ENCODE results near the gene HOXC6.

The HOXC6 gene

DNA sequence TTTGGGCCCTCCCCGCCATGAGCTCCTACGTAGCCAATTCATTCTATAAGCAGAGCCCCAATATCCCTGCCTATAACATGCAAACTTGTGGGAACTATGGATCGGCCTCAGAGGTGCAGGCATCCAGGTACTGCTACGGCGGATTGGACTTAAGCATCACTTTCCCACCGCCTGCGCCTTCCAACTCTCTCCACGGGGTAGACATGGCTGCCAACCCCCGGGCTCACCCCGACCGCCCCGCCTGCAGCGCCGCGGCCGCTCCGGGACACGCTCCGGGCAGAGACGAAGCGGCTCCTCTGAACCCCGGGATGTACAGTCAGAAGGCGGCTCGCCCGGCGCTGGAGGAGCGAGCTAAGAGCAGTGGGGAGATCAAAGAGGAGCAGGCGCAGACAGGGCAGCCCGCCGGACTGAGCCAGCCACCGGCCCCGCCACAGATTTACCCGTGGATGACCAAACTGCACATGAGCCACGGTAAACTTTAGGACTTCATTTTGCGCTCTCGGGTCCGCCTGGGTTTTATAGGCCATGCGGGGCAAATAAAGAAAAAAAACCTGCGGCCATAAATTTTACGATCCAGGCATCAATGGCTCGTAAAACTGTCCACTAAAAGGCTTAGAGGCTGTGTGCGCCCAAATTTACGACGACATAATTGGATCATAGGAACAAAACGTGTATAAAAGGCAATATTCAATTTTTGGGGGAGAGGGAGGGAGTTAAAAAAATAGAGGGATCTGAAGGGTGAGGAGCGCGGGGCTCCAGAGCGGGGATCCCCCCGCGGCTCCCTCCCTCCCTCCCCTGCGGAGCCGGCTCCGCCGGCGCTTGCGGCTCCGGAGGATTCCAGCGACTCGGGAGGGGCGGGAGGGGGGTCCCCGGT is 5.1 kb downstream of the HOXC6 start:
- 4% methylated on average over 48 of the region's 61 CpGs for WGBS
- peak overlapping the region; percentile 67 to 99 for H3K23ac ChIP-seq (ENCODE audit: low read length in 2 of 2)
- no peak overlapping the region for H2AK5ac ChIP-seq (ENCODE audit: low read length, severe bottlenecking)
- peak overlapping the region; percentile 96 for H3K9ac ChIP-seq (ENCODE audit: low read length)
- H3K9me3 ChIP-seq (ENCODE audit: control insufficient read depth, low read length), result no peaks in the 10 kb centered on the region
- H3K36me3 ChIP-seq (ENCODE audit: control insufficient read depth in 1 of 2, insufficient read depth in 2 of 2, low read depth in 1 of 2, low read length in 2 of 2), result peaks cover 7 to 21% of the 10 kb centered on the region in 2 experiments
- H3K18ac ChIP-seq (ENCODE audit: low read depth in 1 of 2, low read length in 2 of 2), result peak overlapping the region; percentile 69 to 73
- H3K27ac ChIP-seq (ENCODE audit: low read length, poor library complexity, severe bottlenecking), result peak overlapping the region; percentile 45
- peak overlapping the region; percentile 84 for H3K4me2 ChIP-seq (ENCODE audit: low read length, poor library complexity, severe bottlenecking)
- H3K4me3 ChIP-seq (ENCODE audit: insufficient read depth in 1 of 2, low read depth in 1 of 2, low read length in 2 of 2), result peak overlapping the region; percentile 44 to 78
- peak overlapping the region in 1 of 2 experiments; percentile 21 for H2BK12ac ChIP-seq (ENCODE audit: low read length in 2 of 2)
- H3K79me1 ChIP-seq (replicated peaks; ENCODE audit: low read length, poor library complexity, severe bottlenecking), result peaks cover 21% of the 10 kb centered on the region
- no peak overlapping the region for H4K91ac ChIP-seq (ENCODE audit: low read length)
- H2BK120ac ChIP-seq (ENCODE audit: low read depth, low read length), result no peak overlapping the region
- H3K4me1 ChIP-seq (ENCODE audit: control insufficient read depth, insufficient read depth, low read depth, low read length), result peaks cover 46% of the 10 kb centered on the region
- H2BK5ac ChIP-seq (ENCODE audit: low read depth, low read length, poor library complexity, severe bottlenecking), result no peak overlapping the region
- peak overlapping the region; percentile 24 for H4K8ac ChIP-seq (ENCODE audit: low read length)
- H2AFZ ChIP-seq (ENCODE audit: low read depth, low read length), result no peak overlapping the region
- peak overlapping the region in 1 of 2 experiments; percentile 26 for H3K4ac ChIP-seq (ENCODE audit: low read depth in 1 of 2, low read length in 2 of 2)
- peak; percentile 65 for DNase-seq
- H3K14ac ChIP-seq (ENCODE audit: low read length in 2 of 2), result no peak overlapping the region
- peaks cover 0 to 4% of the 10 kb centered on the region in 2 experiments for H3K27me3 ChIP-seq (ENCODE audit: control insufficient read depth in 1 of 2, insufficient read depth in 1 of 2, low read length in 2 of 2)
- peak overlapping the region; percentile 36 for H2BK15ac ChIP-seq (ENCODE audit: low read depth, poor library complexity, severe bottlenecking)

DNA sequence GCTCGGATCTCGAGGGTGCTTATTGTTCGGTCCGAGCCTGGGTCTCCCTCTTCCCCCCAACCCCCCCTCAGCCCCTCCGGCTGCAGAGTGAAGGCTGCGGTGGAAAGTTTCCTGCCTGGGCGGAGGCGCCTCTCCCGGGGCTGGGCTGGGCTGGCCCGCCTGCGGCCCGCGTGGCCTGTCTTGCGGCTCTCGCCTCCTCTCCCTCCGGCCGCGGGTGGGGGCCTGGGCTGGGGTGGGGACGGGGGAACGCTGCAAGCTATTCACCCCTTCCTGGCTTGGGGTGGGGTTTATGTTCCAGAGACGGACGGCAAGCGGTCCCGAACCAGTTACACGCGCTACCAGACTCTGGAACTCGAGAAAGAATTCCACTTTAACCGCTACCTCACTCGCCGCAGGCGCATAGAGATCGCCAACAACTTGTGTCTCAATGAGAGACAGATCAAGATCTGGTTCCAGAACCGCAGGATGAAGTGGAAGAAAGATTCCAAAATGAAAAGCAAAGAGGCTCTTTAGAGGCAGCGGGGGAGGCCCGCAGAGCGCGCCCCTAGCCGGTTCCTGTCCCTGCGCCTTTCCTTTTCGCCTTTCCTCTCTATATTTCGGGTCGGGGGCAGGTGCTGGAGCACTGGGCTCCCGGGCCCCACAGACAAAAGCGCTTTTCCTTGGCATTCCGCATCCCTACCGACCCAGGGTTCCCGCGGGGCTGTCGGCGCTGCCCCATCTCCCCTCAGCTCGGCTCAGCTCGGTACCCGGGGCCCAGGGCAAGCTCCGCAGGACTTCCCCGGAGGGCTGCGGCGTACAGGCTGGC is 5.9 kb downstream of the HOXC6 start:
- Histone ChIP-seq H3K36me3 (ENCODE audit: control insufficient read depth in 1 of 2, insufficient read depth in 2 of 2, low read depth in 1 of 2, low read length in 2 of 2) (peaks cover 4 to 26% of the 10 kb centered on the region in 2 experiments), H3K4me3 (ENCODE audit: insufficient read depth in 1 of 2, low read depth in 1 of 2, low read length in 2 of 2) (peak overlapping the region; percentile 29 to 78), H3K27me3 (ENCODE audit: control insufficient read depth in 1 of 2, insufficient read depth in 1 of 2, low read length in 2 of 2) (peaks cover 0 to 4% of the 10 kb centered on the region in 2 experiments), H2BK15ac (ENCODE audit: low read depth, poor library complexity, severe bottlenecking) (no peak overlapping the region), H4K8ac (ENCODE audit: low read length) (peak overlapping the region; percentile 48), H3K4me1 (ENCODE audit: control insufficient read depth, insufficient read depth, low read depth, low read length) (peaks cover 49% of the 10 kb centered on the region), H3K14ac (ENCODE audit: low read length in 2 of 2) (no peak overlapping the region), H2AK5ac (ENCODE audit: low read length, severe bottlenecking) (no peak overlapping the region), H3K79me1 (replicated peaks; ENCODE audit: low read length, poor library complexity, severe bottlenecking) (peaks cover 29% of the 10 kb centered on the region), H3K9ac (ENCODE audit: low read length) (peak overlapping the region; percentile 96), H3K23ac (ENCODE audit: low read length in 2 of 2) (no peak overlapping the region), H3K9me3 (ENCODE audit: control insufficient read depth, low read length) (no peaks in the 10 kb centered on the region), H3K27ac (ENCODE audit: low read length, poor library complexity, severe bottlenecking) (no peak overlapping the region), H2BK12ac (ENCODE audit: low read length in 2 of 2) (no peak overlapping the region), H2BK5ac (ENCODE audit: low read depth, low read length, poor library complexity, severe bottlenecking) (no peak overlapping the region), H4K91ac (ENCODE audit: low read length) (no peak overlapping the region), H2AFZ (ENCODE audit: low read depth, low read length) (no peak overlapping the region), H2BK120ac (ENCODE audit: low read depth, low read length) (no peak overlapping the region), H3K4ac (ENCODE audit: low read depth in 1 of 2, low read length in 2 of 2) (no peak overlapping the region), H3K18ac (ENCODE audit: low read depth in 1 of 2, low read length in 2 of 2) (no peak overlapping the region), H3K4me2 (ENCODE audit: low read length, poor library complexity, severe bottlenecking) (peak overlapping the region; percentile 84)
- WGBS, result 36% methylated on average over 40 of the region's 57 CpGs
- DNase-seq, result peak; percentile 45

DNA sequence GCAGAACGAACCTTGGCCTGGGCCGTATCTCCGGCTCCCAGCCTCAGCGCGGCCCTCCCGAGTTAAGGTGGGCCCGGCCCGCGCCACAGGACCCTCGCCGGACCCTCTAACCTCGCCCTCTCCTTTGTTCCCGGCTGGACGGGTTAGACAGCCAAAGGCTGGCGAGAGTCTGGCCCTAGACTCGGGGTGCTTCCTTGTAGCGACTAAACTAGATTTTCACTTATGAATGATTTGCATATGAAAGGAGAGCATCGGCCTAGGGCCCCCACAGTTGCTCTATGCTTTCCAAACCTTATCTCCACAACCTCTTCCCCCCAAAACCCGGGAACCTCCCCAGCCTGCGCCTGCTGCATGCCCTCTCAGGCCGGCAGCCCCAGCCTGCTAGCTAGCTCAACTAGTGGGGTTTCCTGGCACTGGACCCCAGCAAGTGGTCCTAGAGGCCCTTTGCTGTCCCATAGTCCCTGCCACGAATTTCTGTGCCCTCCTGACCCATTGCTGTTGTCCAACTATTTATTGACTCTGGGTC is 6.6 kb downstream of the HOXC6 start:
- no peak overlapping the region for H3K4ac ChIP-seq (ENCODE audit: low read depth in 1 of 2, low read length in 2 of 2)
- peak overlapping the region; percentile 48 for H4K8ac ChIP-seq (ENCODE audit: low read length)
- H4K91ac ChIP-seq (ENCODE audit: low read length), result no peak overlapping the region
- H3K23ac ChIP-seq (ENCODE audit: low read length in 2 of 2), result no peak overlapping the region
- H3K36me3 ChIP-seq (ENCODE audit: control insufficient read depth in 1 of 2, insufficient read depth in 2 of 2, low read depth in 1 of 2, low read length in 2 of 2), result peaks cover 2 to 26% of the 10 kb centered on the region in 2 experiments
- no peak overlapping the region for H3K18ac ChIP-seq (ENCODE audit: low read depth in 1 of 2, low read length in 2 of 2)
- peaks cover 0 to 4% of the 10 kb centered on the region in 2 experiments for H3K27me3 ChIP-seq (ENCODE audit: control insufficient read depth in 1 of 2, insufficient read depth in 1 of 2, low read length in 2 of 2)
- no peak overlapping the region for H3K27ac ChIP-seq (ENCODE audit: low read length, poor library complexity, severe bottlenecking)
- H3K4me1 ChIP-seq (ENCODE audit: control insufficient read depth, insufficient read depth, low read depth, low read length), result peaks cover 51% of the 10 kb centered on the region
- H2BK15ac ChIP-seq (ENCODE audit: low read depth, poor library complexity, severe bottlenecking), result no peak overlapping the region
- H2BK120ac ChIP-seq (ENCODE audit: low read depth, low read length), result no peak overlapping the region
- peak overlapping the region in 1 of 2 experiments; percentile 78 for H3K4me3 ChIP-seq (ENCODE audit: insufficient read depth in 1 of 2, low read depth in 1 of 2, low read length in 2 of 2)
- peak overlapping the region; percentile 96 for H3K9ac ChIP-seq (ENCODE audit: low read length)
- H3K79me1 ChIP-seq (replicated peaks; ENCODE audit: low read length, poor library complexity, severe bottlenecking), result peaks cover 31% of the 10 kb centered on the region
- H2AFZ ChIP-seq (ENCODE audit: low read depth, low read length), result no peak overlapping the region
- H2BK5ac ChIP-seq (ENCODE audit: low read depth, low read length, poor library complexity, severe bottlenecking), result no peak overlapping the region
- H3K4me2 ChIP-seq (ENCODE audit: low read length, poor library complexity, severe bottlenecking), result no peak overlapping the region
- no peak overlapping the region for H2BK12ac ChIP-seq (ENCODE audit: low read length in 2 of 2)
- DNase-seq, result no peak
- H3K14ac ChIP-seq (ENCODE audit: low read length in 2 of 2), result no peak overlapping the region
- H3K9me3 ChIP-seq (ENCODE audit: control insufficient read depth, low read length), result no peaks in the 10 kb centered on the region
- 75% methylated on average over 18 of the region's 22 CpGs for WGBS
- no peak overlapping the region for H2AK5ac ChIP-seq (ENCODE audit: low read length, severe bottlenecking)

Data from mesenchymal stem cell (in vitro differentiated cells and primary cell).